ENCODE data around the gene SLC38A3. TPM values are rescaled to one million over a fixed set of nuclear protein-coding genes. Genes with fewer than 3 reads are reported as not detected.

Gene SLC38A3
- polyA plus RNA-seq, 1 experiment = 0.22 TPM

- Histone ChIP-seq H3K27me3 (ENCODE audit: control insufficient read depth, insufficient read depth, low read length) (no peaks in the 10 kb centered on the region), H3K36me3 (ENCODE audit: control insufficient read depth, insufficient read depth, low read length) (no peaks in the 10 kb centered on the region; the same call in 1 of the 2 replicates), H3K4me3 (ENCODE audit: low read depth, low read length) (no peak overlapping the region)
- CTCF ChIA-PET = interaction anchor here (0.6 to 3.4 kb wide), 4 partner anchors 17 to 205 kb away, joined by 3 to 21 read pairs (median 4); no protein-coding TSS in a partner anchor
- POLR2A ChIA-PET = no interaction called here
- TF ChIP-seq CTCF (IDR thresholded peaks at IDR 0.05; ENCODE audit: insufficient read depth, low read depth, low read length) = no peak
- DNase-seq (ENCODE audit: low read depth) = no peak
Observed at GRCh38 chr3:50171540-50172301, 33.4 kb upstream of the SLC38A3 start.

GRCh38 chr3:50172626-50173220, 32.3 kb upstream of the SLC38A3 start:
- H3K4me3 ChIP-seq (ENCODE audit: low read depth, low read length) = no peak overlapping the region
- ChIA-PET POLR2A (no interaction called here), CTCF (interaction anchor here (0.5 to 3.4 kb wide), 7 partner anchors 16 to 209 kb away, joined by 3 to 21 read pairs (median 4); no protein-coding TSS in a partner anchor)
- peaks cover 1% of the 10 kb centered on the region; the same call in 1 of the 2 replicates for H3K36me3 ChIP-seq (ENCODE audit: control insufficient read depth, insufficient read depth, low read length)
- TF ChIP-seq CTCF (IDR thresholded peaks at IDR 0.05; ENCODE audit: insufficient read depth, low read depth, low read length) = no peak
- H3K27me3 ChIP-seq (ENCODE audit: control insufficient read depth, insufficient read depth, low read length) = no peaks in the 10 kb centered on the region
- no peak for DNase-seq (ENCODE audit: low read depth)

GRCh38 chr3:50173685-50174516, 31.2 kb upstream of the SLC38A3 start:
- no peak for TF ChIP-seq CTCF (IDR thresholded peaks at IDR 0.05; ENCODE audit: insufficient read depth, low read depth, low read length)
- H3K4me3 ChIP-seq (ENCODE audit: low read depth, low read length) = no peak overlapping the region
- POLR2A ChIA-PET = no interaction called here
- H3K36me3 ChIP-seq (ENCODE audit: control insufficient read depth, insufficient read depth, low read length) = peaks cover 1% of the 10 kb centered on the region; the same call in 1 of the 2 replicates
- no peak for DNase-seq (ENCODE audit: low read depth)
- CTCF ChIA-PET = interaction anchor here (1.0 to 3.4 kb wide), 5 partner anchors 14 to 53 kb away, joined by 3 to 21 read pairs (median 6); no protein-coding TSS in a partner anchor
- no peaks in the 10 kb centered on the region for H3K27me3 ChIP-seq (ENCODE audit: control insufficient read depth, insufficient read depth, low read length)

GRCh38 chr3:50174517-50174895, 30.6 kb upstream of the SLC38A3 start:
- TF ChIP-seq CTCF (IDR thresholded peaks at IDR 0.05; ENCODE audit: insufficient read depth, low read depth, low read length) = no peak
- Histone ChIP-seq H3K4me3 (ENCODE audit: low read depth, low read length) (no peak overlapping the region), H3K36me3 (ENCODE audit: control insufficient read depth, insufficient read depth, low read length) (peaks cover 1% of the 10 kb centered on the region; the same call in 1 of the 2 replicates), H3K27me3 (ENCODE audit: control insufficient read depth, insufficient read depth, low read length) (no peaks in the 10 kb centered on the region)
- ChIA-PET CTCF (interaction anchor here (1.0 to 1.6 kb wide), 2 partner anchors 14 to 19 kb away, joined by 3 to 8 read pairs; no protein-coding TSS in a partner anchor), POLR2A (no interaction called here)
- DNase-seq (ENCODE audit: low read depth) = no peak

Measured in BJ (cell line).